ENCODE results near the gene EXOSC7.

The EXOSC7 gene

GRCh38 chr3:45027441-45027840 is 51.4 kb downstream of the EXOSC7 start:
- no peak for TF ChIP-seq CTCF (IDR thresholded peaks at IDR 0.05; ENCODE audit: low read depth, low read length, missing control alignments)
- no peak overlapping the region for H3K4me3 ChIP-seq (ENCODE audit: low read depth, low read length)
- no peak for DNase-seq (ENCODE audit: low read depth)

- TF ChIP-seq CTCF (IDR thresholded peaks at IDR 0.05; ENCODE audit: low read depth, low read length, missing control alignments) = no peak
These were observed 53.2 kb downstream of the EXOSC7 start for GRCh38 chr3:45029216-45029615.

GRCh38 chr3:45029661-45030060 is 53.6 kb downstream of the EXOSC7 start:
- H3K4me3 ChIP-seq (ENCODE audit: low read depth, low read length) = no peak overlapping the region
- no peak for DNase-seq (ENCODE audit: low read depth)
- TF ChIP-seq CTCF (IDR thresholded peaks at IDR 0.05; ENCODE audit: low read depth, low read length, missing control alignments) = no peak

More at GRCh38 chr3:45029216-45029615, 53.2 kb downstream of the EXOSC7 start:
- no peak for DNase-seq (ENCODE audit: low read depth)
- no peak overlapping the region for H3K4me3 ChIP-seq (ENCODE audit: low read depth, low read length)

- no peak overlapping the region for H3K4me3 ChIP-seq (ENCODE audit: low read depth, low read length)
- TF ChIP-seq CTCF (IDR thresholded peaks at IDR 0.05; ENCODE audit: low read depth, low read length, missing control alignments) = no peak
- no peak for DNase-seq (ENCODE audit: low read depth)
These were observed 55.5 kb downstream of the EXOSC7 start for GRCh38 chr3:45031531-45031930.

- DNase-seq (ENCODE audit: low read depth) = no peak
- TF ChIP-seq CTCF (IDR thresholded peaks at IDR 0.05; ENCODE audit: low read depth, low read length, missing control alignments) = no peak
- no peak overlapping the region for H3K4me3 ChIP-seq (ENCODE audit: low read depth, low read length)
These were observed 56.1 kb downstream of the EXOSC7 start for GRCh38 chr3:45032113-45032512.

- no peak for TF ChIP-seq CTCF (IDR thresholded peaks at IDR 0.05; ENCODE audit: low read depth, low read length, missing control alignments)
- no peak overlapping the region for H3K4me3 ChIP-seq (ENCODE audit: low read depth, low read length)
- no peak for DNase-seq (ENCODE audit: low read depth)
These were observed 57.7 kb downstream of the EXOSC7 start for GRCh38 chr3:45033791-45034190.

- DNase-seq (ENCODE audit: low read depth) = no peak
- no peak for TF ChIP-seq CTCF (IDR thresholded peaks at IDR 0.05; ENCODE audit: low read depth, low read length, missing control alignments)
- H3K4me3 ChIP-seq (ENCODE audit: low read depth, low read length) = no peak overlapping the region
These were observed 58.7 kb downstream of the EXOSC7 start for GRCh38 chr3:45034612-45035252.

Data from GM12864 (cell line).